Stimulated activated CD8-positive, alpha-beta memory T cell treated with anti-CD3 and anti-CD28 coated beads, Interleukin-12 subunit alpha, Interleukin-12 subunit beta, amount 100 ng/mL, for 4 hours (primary cell): ENCODE data around the gene TAF1.
"Not testable (repeated sequence)": the region's sequence is repeated elsewhere in the genome, so short reads cannot be mapped to it uniquely, and the experiment has no call there.

Experiments
- DNase-seq: peaks from one replicate; pipeline ENCODE4 v3.0.0-alpha.2; 2020; ENCODE audit warnings: low read depth

TAF1 gene

GRCh38 chrX:71439420-71439819 is 73.3 kb downstream of the TAF1 start:
- no peak for DNase-seq

GRCh38 chrX:71439896-71440295 is 73.7 kb downstream of the TAF1 start:
- DNase-seq = no peak

- no peak for DNase-seq
These were observed 74.2 kb downstream of the TAF1 start for GRCh38 chrX:71440401-71440800.

GRCh38 chrX:71441809-71442208 is 75.7 kb downstream of the TAF1 start:
- not testable (repeated sequence) for DNase-seq

- DNase-seq = no peak
These were observed 84.4 kb downstream of the TAF1 start for GRCh38 chrX:71450433-71451106.

- not testable (repeated sequence) for DNase-seq
These were observed 85.4 kb downstream of the TAF1 start for GRCh38 chrX:71451518-71451917.

GRCh38 chrX:71453056-71453455 is 86.9 kb downstream of the TAF1 start:
- DNase-seq = no peak

- DNase-seq = no peak
These were observed 88.1 kb downstream of the TAF1 start for GRCh38 chrX:71454222-71454621.

- no peak for DNase-seq
These were observed 92.7 kb downstream of the TAF1 start for GRCh38 chrX:71458866-71459265.

GRCh38 chrX:71464968-71465367 is 98.8 kb downstream of the TAF1 start:
- no peak for DNase-seq

- DNase-seq = no peak
These were observed 100.9 kb downstream of the TAF1 start for GRCh38 chrX:71466979-71467523.

GRCh38 chrX:71475785-71476540 is 109.8 kb downstream of the TAF1 start:
- DNase-seq = no peak

- no peak for DNase-seq
These were observed 116.2 kb downstream of the TAF1 start for GRCh38 chrX:71482228-71482958.

- no peak for DNase-seq
These were observed 121.7 kb downstream of the TAF1 start for GRCh38 chrX:71487814-71488213.

GRCh38 chrX:71489540-71489939 is 123.4 kb downstream of the TAF1 start:
- DNase-seq = no peak

GRCh38 chrX:71492231-71493065 is 126.3 kb downstream of the TAF1 start:
- peak; percentile 23 for DNase-seq

GRCh38 chrX:71493111-71493613 is 127.0 kb downstream of the TAF1 start:
- DNase-seq = no peak

GRCh38 chrX:71495979-71496378 is 129.8 kb downstream of the TAF1 start:
- DNase-seq = not testable (repeated sequence)

- no peak for DNase-seq
These were observed 130.3 kb downstream of the TAF1 start for GRCh38 chrX:71496476-71496875.

- not testable (repeated sequence) for DNase-seq
These were observed 135.9 kb downstream of the TAF1 start for GRCh38 chrX:71502080-71502479.

- no peak for DNase-seq
These were observed 138.2 kb downstream of the TAF1 start for GRCh38 chrX:71504346-71504745.

- no peak for DNase-seq
These were observed 143.1 kb downstream of the TAF1 start for GRCh38 chrX:71509289-71509688.
